ENCODE data around the gene SH3RF1.
"Not testable (repeated sequence)": the region's sequence is repeated elsewhere in the genome, so short reads cannot be mapped to it uniquely, and the experiment has no call there.

The SH3RF1 gene

GRCh38 chr4:169203891-169204290 is 66.9 kb downstream of the SH3RF1 start:
- no peaks in the 10 kb centered on the region for H3K4me1 ChIP-seq (ENCODE audit: low read depth, poor library complexity, severe bottlenecking)
- H3K9ac ChIP-seq: no peak overlapping the region
- H3K36me3 ChIP-seq (ENCODE audit: insufficient read depth): no peaks in the 10 kb centered on the region
- no peak overlapping the region for H2AFZ ChIP-seq (ENCODE audit: low read depth)
- H3K27me3 ChIP-seq (ENCODE audit: insufficient read depth, low read depth): no peaks in the 10 kb centered on the region
- no peak overlapping the region for H3K27ac ChIP-seq
- no peaks in the 10 kb centered on the region for H3K79me2 ChIP-seq (ENCODE audit: insufficient read depth, low read depth)
- H4K20me1 ChIP-seq (ENCODE audit: insufficient read depth): no peaks in the 10 kb centered on the region
- no peak overlapping the region for H3K4me3 ChIP-seq (IDR thresholded peaks at IDR 0.05; ENCODE audit: insufficient read depth, low read depth, low read length)
- TF ChIP-seq CTCF (conservative IDR thresholded peaks at IDR 0.05; ENCODE audit: low read depth, low read length): no peak
- no peak overlapping the region for H3K4me2 ChIP-seq

- not testable (repeated sequence) for H3K27ac ChIP-seq; H3K4me1 ChIP-seq (ENCODE audit: low read depth, poor library complexity, severe bottlenecking); H3K4me3 ChIP-seq (IDR thresholded peaks at IDR 0.05; ENCODE audit: insufficient read depth, low read depth, low read length); H3K79me2 ChIP-seq (ENCODE audit: insufficient read depth, low read depth); H2AFZ ChIP-seq (ENCODE audit: low read depth); H3K27me3 ChIP-seq (ENCODE audit: insufficient read depth, low read depth); H3K9ac ChIP-seq; H3K36me3 ChIP-seq (ENCODE audit: insufficient read depth); H3K4me2 ChIP-seq; H4K20me1 ChIP-seq (ENCODE audit: insufficient read depth)
Observed at GRCh38 chr4:169203278-169203677, 67.5 kb downstream of the SH3RF1 start.

GRCh38 chr4:169202878-169203277 is 67.9 kb downstream of the SH3RF1 start:
- Histone ChIP-seq H4K20me1 (ENCODE audit: insufficient read depth) (no peaks in the 10 kb centered on the region), H3K4me3 (IDR thresholded peaks at IDR 0.05; ENCODE audit: insufficient read depth, low read depth, low read length) (no peak overlapping the region), H3K36me3 (ENCODE audit: insufficient read depth) (no peaks in the 10 kb centered on the region), H2AFZ (ENCODE audit: low read depth) (no peak overlapping the region), H3K4me2 (no peak overlapping the region), H3K27ac (no peak overlapping the region), H3K4me1 (ENCODE audit: low read depth, poor library complexity, severe bottlenecking) (no peaks in the 10 kb centered on the region), H3K9ac (no peak overlapping the region), H3K79me2 (ENCODE audit: insufficient read depth, low read depth) (no peaks in the 10 kb centered on the region), H3K27me3 (ENCODE audit: insufficient read depth, low read depth) (no peaks in the 10 kb centered on the region)
- no peak for TF ChIP-seq CTCF (conservative IDR thresholded peaks at IDR 0.05; ENCODE audit: low read depth, low read length)

- Histone ChIP-seq H2AFZ (ENCODE audit: low read depth) (no peak overlapping the region), H3K9ac (no peak overlapping the region), H4K20me1 (ENCODE audit: insufficient read depth) (no peaks in the 10 kb centered on the region), H3K27ac (no peak overlapping the region), H3K4me1 (ENCODE audit: low read depth, poor library complexity, severe bottlenecking) (no peaks in the 10 kb centered on the region), H3K36me3 (ENCODE audit: insufficient read depth) (no peaks in the 10 kb centered on the region), H3K4me2 (no peak overlapping the region), H3K4me3 (IDR thresholded peaks at IDR 0.05; ENCODE audit: insufficient read depth, low read depth, low read length) (no peak overlapping the region), H3K79me2 (ENCODE audit: insufficient read depth, low read depth) (no peaks in the 10 kb centered on the region), H3K27me3 (ENCODE audit: insufficient read depth, low read depth) (no peaks in the 10 kb centered on the region)
- TF ChIP-seq CTCF (conservative IDR thresholded peaks at IDR 0.05; ENCODE audit: low read depth, low read length): no peak
Observed at GRCh38 chr4:169202145-169202699, 68.5 kb downstream of the SH3RF1 start.

GRCh38 chr4:169201222-169202144 is 69.3 kb downstream of the SH3RF1 start:
- Histone ChIP-seq H3K27ac (no peak overlapping the region), H3K27me3 (ENCODE audit: insufficient read depth, low read depth) (no peaks in the 10 kb centered on the region), H3K79me2 (ENCODE audit: insufficient read depth, low read depth) (no peaks in the 10 kb centered on the region), H3K4me3 (IDR thresholded peaks at IDR 0.05; ENCODE audit: insufficient read depth, low read depth, low read length) (no peak overlapping the region), H4K20me1 (ENCODE audit: insufficient read depth) (no peaks in the 10 kb centered on the region), H3K4me2 (no peak overlapping the region), H3K9ac (no peak overlapping the region), H2AFZ (ENCODE audit: low read depth) (no peak overlapping the region), H3K36me3 (ENCODE audit: insufficient read depth) (no peaks in the 10 kb centered on the region), H3K4me1 (ENCODE audit: low read depth, poor library complexity, severe bottlenecking) (no peaks in the 10 kb centered on the region)
- TF ChIP-seq CTCF (conservative IDR thresholded peaks at IDR 0.05; ENCODE audit: low read depth, low read length): no peak
